ENCODE measurements around the gene JMJD8.

- TF ChIP-seq CTCF (IDR thresholded peaks at IDR 0.05) (no peak), POLR2A (IDR thresholded peaks at IDR 0.05) (no peak)
These were observed 22.0 kb downstream of the JMJD8 start for GRCh38 chr16:662095-662494.

Measured in lower leg skin (tissue), 3 donors.